GM06990 (cell line): Measurements from ENCODE around the gene SH2D2A.

Experiments
- DNase-seq: peaks from one replicate; pipeline ENCODE4 v3.0.0-alpha.2; 2011; ENCODE audit not compliant: insufficient read length; ENCODE audit errors: extremely low read depth
- H3K27me3 ChIP-seq: replicated peaks from 2 replicates; pipeline ENCODE4 v1.6.0; 2011; ENCODE audit warnings: low read length; ENCODE audit not compliant: control insufficient read depth, insufficient read depth
- H3K36me3 ChIP-seq: 2 replicates; pipeline ENCODE4 v1.5.1; 2011; ENCODE audit warnings: low read length; ENCODE audit not compliant: control insufficient read depth, insufficient read depth
- H3K4me3 ChIP-seq: replicated peaks from 2 replicates; pipeline ENCODE4 v1.5.1; 2011; ENCODE audit warnings: low read depth, mild to moderate bottlenecking, control low read depth, low read length
- CTCF ChIP-seq: IDR thresholded peaks from 2 replicates; pipeline ENCODE4 v1.5.1; 2011; ENCODE audit warnings: low read length, control low read depth, mild to moderate bottlenecking, inconsistent platforms; ENCODE audit not compliant: insufficient read depth, poor library complexity, severe bottlenecking

SH2D2A gene

GRCh38 chr1:156862997-156863599 is 46.5 kb upstream of the SH2D2A start:
- DNase-seq, result no peak
- no peaks in the 10 kb centered on the region for H3K36me3 ChIP-seq

GRCh38 chr1:156862584-156862983 is 45.9 kb upstream of the SH2D2A start:
- no peaks in the 10 kb centered on the region; the same call in 1 of the 2 replicates for H3K27me3 ChIP-seq
- H3K4me3 ChIP-seq, result no peak overlapping the region
- no peak for TF ChIP-seq CTCF
- no peak for DNase-seq
- no peaks in the 10 kb centered on the region for H3K36me3 ChIP-seq

More at GRCh38 chr1:156862997-156863599, 46.5 kb upstream of the SH2D2A start:
- Histone ChIP-seq H3K27me3 (no peaks in the 10 kb centered on the region; the same call in 1 of the 2 replicates), H3K4me3 (no peak overlapping the region)
- TF ChIP-seq CTCF, result no peak

- no peak for TF ChIP-seq CTCF
- H3K4me3 ChIP-seq, result peak within 1 kb of the TSS; percentile 56
- no peaks in the 10 kb centered on the region for H3K36me3 ChIP-seq
- H3K27me3 ChIP-seq, result no peaks in the 10 kb centered on the region; the same call in 1 of the 2 replicates
- DNase-seq, result peak; percentile 53
Observed at GRCh38 chr1:156860628-156861423, 44.2 kb upstream of the SH2D2A start, which contains the start of gene NTRK1. Gene NTRK1, plus strand, starts transcription at chr1:156860865. Its CDS starts 70 bp downstream, at chr1:156860935.

GRCh38 chr1:156860113-156860627 is 43.5 kb upstream of the SH2D2A start:
- Histone ChIP-seq H3K27me3 (no peaks in the 10 kb centered on the region; the same call in 1 of the 2 replicates), H3K36me3 (no peaks in the 10 kb centered on the region), H3K4me3 (peak overlapping the region; percentile 56)
- peak; percentile 89 for TF ChIP-seq CTCF
- peak; percentile 71 for DNase-seq

GRCh38 chr1:156859523-156860112 is 43.0 kb upstream of the SH2D2A start:
- no peak for DNase-seq
- no peaks in the 10 kb centered on the region for H3K36me3 ChIP-seq
- no peaks in the 10 kb centered on the region; the same call in 1 of the 2 replicates for H3K27me3 ChIP-seq
- no peak for TF ChIP-seq CTCF
- H3K4me3 ChIP-seq, result peak overlapping the region; percentile 56
